SU-DHL-6 (cell line): Measurements from ENCODE around the gene ASIC3.

ENCODE experiments used
- EZH2phosphoT487 ChIP-seq: fragments of 200-600 bp; sonication (generic), shearing (Covaris generic); conservative IDR thresholded peaks from 2 replicates; pipeline ENCODE4 v1.6.1; 2018; ENCODE audit warnings: mild to moderate bottlenecking, antibody characterized with exemption, low read length, moderate library complexity, mixed read lengths
- TF ChIP-seq, protein P1 (sequence below): fragments of 200-600 bp; sonication (generic); IDR thresholded peaks from one replicate; pipeline ENCODE4 v1.5.1; 2017; ENCODE audit warnings: antibody characterized with exemption, mild to moderate bottlenecking, low read length, moderate library complexity; ENCODE audit not compliant: insufficient read depth, poor library complexity, severe bottlenecking

GRCh38 chr7:151064454-151064853, 16.1 kb downstream of the ASIC3 start:
- TF ChIP-seq, protein P1, sequence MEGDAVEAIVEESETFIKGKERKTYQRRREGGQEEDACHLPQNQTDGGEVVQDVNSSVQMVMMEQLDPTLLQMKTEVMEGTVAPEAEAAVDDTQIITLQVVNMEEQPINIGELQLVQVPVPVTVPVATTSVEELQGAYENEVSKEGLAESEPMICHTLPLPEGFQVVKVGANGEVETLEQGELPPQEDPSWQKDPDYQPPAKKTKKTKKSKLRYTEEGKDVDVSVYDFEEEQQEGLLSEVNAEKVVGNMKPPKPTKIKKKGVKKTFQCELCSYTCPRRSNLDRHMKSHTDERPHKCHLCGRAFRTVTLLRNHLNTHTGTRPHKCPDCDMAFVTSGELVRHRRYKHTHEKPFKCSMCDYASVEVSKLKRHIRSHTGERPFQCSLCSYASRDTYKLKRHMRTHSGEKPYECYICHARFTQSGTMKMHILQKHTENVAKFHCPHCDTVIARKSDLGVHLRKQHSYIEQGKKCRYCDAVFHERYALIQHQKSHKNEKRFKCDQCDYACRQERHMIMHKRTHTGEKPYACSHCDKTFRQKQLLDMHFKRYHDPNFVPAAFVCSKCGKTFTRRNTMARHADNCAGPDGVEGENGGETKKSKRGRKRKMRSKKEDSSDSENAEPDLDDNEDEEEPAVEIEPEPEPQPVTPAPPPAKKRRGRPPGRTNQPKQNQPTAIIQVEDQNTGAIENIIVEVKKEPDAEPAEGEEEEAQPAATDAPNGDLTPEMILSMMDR, result no peak
- no peak for TF ChIP-seq EZH2phosphoT487
